K562 (cell line): ENCODE measurements around the gene ALG11. TPM values are rescaled to one million over a fixed set of nuclear protein-coding genes. Genes with fewer than 3 reads are reported as not detected.

Experiments used
- ASH1L ChIP-seq: fragments of 450-650 bp; IDR thresholded peaks from 2 replicates; pipeline ENCODE4 v1.6.1; 2018; ENCODE audit warnings: borderline replicate concordance, mild to moderate bottlenecking, low read depth; ENCODE audit not compliant: partially characterized antibody
- DEAF1 ChIP-seq: fragments of 450-650 bp; formaldehyde crosslinking; IDR thresholded peaks from 2 replicates; pipeline ENCODE4 v1.4.0; 2020; ENCODE audit warnings: mild to moderate bottlenecking, moderate library complexity
- EP400 ChIP-seq: fragments of 450-650 bp; IDR thresholded peaks from 2 replicates; pipeline ENCODE4 v1.6.1; 2017; ENCODE audit warnings: antibody characterized with exemption, mild to moderate bottlenecking, moderate library complexity
- GABPA ChIP-seq: fragments of 200-800 bp; sonication (Bioruptor generic); conservative IDR thresholded peaks from 2 replicates; pipeline ENCODE4 v1.6.1; 2016; ENCODE audit warnings: low read depth, missing genetic modification characterization, missing compliant biosample characterization
- KHSRP ChIP-seq: fragments of 450-650 bp; IDR thresholded peaks from 2 replicates; pipeline ENCODE4 v1.6.1; 2017
- MAFK ChIP-seq: IDR thresholded peaks from 2 replicates; pipeline ENCODE4 v1.6.1; 2011; ENCODE audit warnings: low read length, improper control_type of control experiment
- NKRF ChIP-seq: fragments of 450-650 bp; IDR thresholded peaks from 2 replicates; pipeline ENCODE4 v1.6.1; 2016; ENCODE audit warnings: borderline replicate concordance
- NR2C2 ChIP-seq, 2 experiments: fragments of 200-800 bp in 1 of 2; sonication (Bioruptor generic) in 1 of 2; sonication (generic) in 1 of 2; formaldehyde crosslinking in 1 of 2; IDR thresholded peaks; 2 replicates each; pipeline versions ENCODE4 v1.6.1 to v1.8.0; 2016 to 2022; ENCODE audit warnings: mild to moderate bottlenecking in 1 of 2, missing compliant biosample characterization in 1 of 2, missing genetic modification characterization in 1 of 2, missing genetic modification reagents in 1 of 2
- POLR2A ChIP-seq: fragments of 450-650 bp; conservative IDR thresholded peaks from 2 replicates; pipeline ENCODE4 v1.6.1; 2016
- POLR2AphosphoS2 ChIP-seq: IDR thresholded peaks from 2 replicates; pipeline ENCODE4 v1.6.1; 2012; ENCODE audit warnings: low read length, improper control_type of control experiment
- RBM34 ChIP-seq: fragments of 200-400 bp; formaldehyde crosslinking; IDR thresholded peaks from 2 replicates; pipeline ENCODE4 v1.6.1; 2018; ENCODE audit warnings: low read length, borderline replicate concordance; ENCODE audit not compliant: insufficient read depth
- SMAD1 ChIP-seq: fragments of 150-350 bp; IDR thresholded peaks from 2 replicates; pipeline ENCODE4 v1.6.1; 2014; ENCODE audit warnings: low read length, low read depth; ENCODE audit not compliant: partially characterized antibody
- ZNF316 ChIP-seq: fragments of 450-650 bp; IDR thresholded peaks from 2 replicates; pipeline ENCODE4 v1.6.1; 2016
- polyA plus RNA-seq, 8 experiments: library from polyadenylated mRNA; depleted of rRNA in 4 of 8; stranded (reverse) in 5 of 8; unstranded in 3 of 8; fragments of >200 nt; fragmentation: Nextera tagmentation in 2 of 8; fragmentation: Illumina TruSeq in 1 of 8; extraction: Ambion mirVana in 2 of 8; extraction: Trizol in 1 of 8; gene quantifications; 2 replicates each; pipeline versions ENCODE4 v1.2.1 to v1.2.3, GENCODE V29; 2011 to 2014; ENCODE audit warnings: inconsistent platforms in 1 of 8, missing spikeins in 1 of 8
- total RNA-seq, 7 experiments: library from RNA; depleted of rRNA in 6 of 7; stranded (reverse); fragments of >200 nt in 6 of 7; fragmentation: Illumina TruSeq in 2 of 7; extraction: Trizol in 2 of 7; gene quantifications; 2 replicates each; pipeline versions ENCODE4 v1.2.1 to v1.2.3, GENCODE V29; 2011 to 2021; ENCODE audit warnings: low replicate concordance in 1 of 7
- TF ChIP-seq, protein P1 (sequence below): sonication (generic); formaldehyde crosslinking; IDR thresholded peaks from 2 replicates; pipeline ENCODE4 v1.8.1; 2023; ENCODE audit warnings: missing genetic modification reagents, mild to moderate bottlenecking, borderline replicate concordance

The ALG11 gene
- total and polyA plus RNA-seq, 9 of the 15 experiments (the other 6 are each of a cell fraction or from before 2014, with no cell fraction given), result 7.3 to 19.2 (median 16.3) TPM

GRCh38 chr13:52012512-52012836, 276 bp downstream of the ALG11 start (continued):
- TF ChIP-seq NR2C2 (CRISPR knock-in tag; IDR thresholded peaks at IDR 0.05), result no peak
- TF ChIP-seq NR2C2 (tag; IDR thresholded peaks at IDR 0.05), result peak; percentile 88
- no peak for TF ChIP-seq KHSRP
- no peak for TF ChIP-seq POLR2AphosphoS2
- TF ChIP-seq, protein P1, sequence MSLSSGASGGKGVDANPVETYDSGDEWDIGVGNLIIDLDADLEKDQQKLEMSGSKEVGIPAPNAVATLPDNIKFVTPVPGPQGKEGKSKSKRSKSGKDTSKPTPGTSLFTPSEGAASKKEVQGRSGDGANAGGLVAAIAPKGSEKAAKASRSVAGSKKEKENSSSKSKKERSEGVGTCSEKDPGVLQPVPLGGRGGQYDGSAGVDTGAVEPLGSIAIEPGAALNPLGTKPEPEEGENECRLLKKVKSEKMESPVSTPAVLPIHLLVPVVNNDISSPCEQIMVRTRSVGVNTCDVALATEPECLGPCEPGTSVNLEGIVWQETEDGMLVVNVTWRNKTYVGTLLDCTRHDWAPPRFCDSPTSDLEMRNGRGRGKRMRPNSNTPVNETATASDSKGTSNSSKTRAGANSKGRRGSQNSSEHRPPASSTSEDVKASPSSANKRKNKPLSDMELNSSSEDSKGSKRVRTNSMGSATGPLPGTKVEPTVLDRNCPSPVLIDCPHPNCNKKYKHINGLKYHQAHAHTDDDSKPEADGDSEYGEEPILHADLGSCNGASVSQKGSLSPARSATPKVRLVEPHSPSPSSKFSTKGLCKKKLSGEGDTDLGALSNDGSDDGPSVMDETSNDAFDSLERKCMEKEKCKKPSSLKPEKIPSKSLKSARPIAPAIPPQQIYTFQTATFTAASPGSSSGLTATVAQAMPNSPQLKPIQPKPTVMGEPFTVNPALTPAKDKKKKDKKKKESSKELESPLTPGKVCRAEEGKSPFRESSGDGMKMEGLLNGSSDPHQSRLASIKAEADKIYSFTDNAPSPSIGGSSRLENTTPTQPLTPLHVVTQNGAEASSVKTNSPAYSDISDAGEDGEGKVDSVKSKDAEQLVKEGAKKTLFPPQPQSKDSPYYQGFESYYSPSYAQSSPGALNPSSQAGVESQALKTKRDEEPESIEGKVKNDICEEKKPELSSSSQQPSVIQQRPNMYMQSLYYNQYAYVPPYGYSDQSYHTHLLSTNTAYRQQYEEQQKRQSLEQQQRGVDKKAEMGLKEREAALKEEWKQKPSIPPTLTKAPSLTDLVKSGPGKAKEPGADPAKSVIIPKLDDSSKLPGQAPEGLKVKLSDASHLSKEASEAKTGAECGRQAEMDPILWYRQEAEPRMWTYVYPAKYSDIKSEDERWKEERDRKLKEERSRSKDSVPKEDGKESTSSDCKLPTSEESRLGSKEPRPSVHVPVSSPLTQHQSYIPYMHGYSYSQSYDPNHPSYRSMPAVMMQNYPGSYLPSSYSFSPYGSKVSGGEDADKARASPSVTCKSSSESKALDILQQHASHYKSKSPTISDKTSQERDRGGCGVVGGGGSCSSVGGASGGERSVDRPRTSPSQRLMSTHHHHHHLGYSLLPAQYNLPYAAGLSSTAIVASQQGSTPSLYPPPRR, result no peak
- TF ChIP-seq POLR2A, result peak; percentile 1; the same call in 1 of the 2 replicates
- 0 out of 2 replicates have a peak, but pooled peaks have one; percentile 53 for TF ChIP-seq GABPA
- TF ChIP-seq MAFK, result no peak
- 0 out of 2 replicates have a peak, but pooled peaks have one; percentile 49 for TF ChIP-seq NKRF
- TF ChIP-seq ASH1L, result peak; percentile 3
- no peak for TF ChIP-seq ZNF316
- TF ChIP-seq SMAD1, result no peak
- no peak for TF ChIP-seq DEAF1
- no peak for TF ChIP-seq RBM34
- TF ChIP-seq EP400, result 0 out of 2 replicates have a peak, but pooled peaks have one; percentile 47
